HG02588 (cell line): ENCODE data around the gene LMO7.
"Not testable (repeated sequence)": the region's sequence is repeated elsewhere in the genome, so short reads cannot be mapped to it uniquely, and the experiment has no call there.

Experiments used
- ATAC-seq: cut with Tn5 transposase; IDR thresholded peaks from one replicate; pipeline ENCODE4 v1.9.1; 2021; ENCODE audit warnings: mild to moderate bottlenecking, moderate library complexity; ENCODE audit not compliant: unreplicated experiment

LMO7 gene

DNA sequence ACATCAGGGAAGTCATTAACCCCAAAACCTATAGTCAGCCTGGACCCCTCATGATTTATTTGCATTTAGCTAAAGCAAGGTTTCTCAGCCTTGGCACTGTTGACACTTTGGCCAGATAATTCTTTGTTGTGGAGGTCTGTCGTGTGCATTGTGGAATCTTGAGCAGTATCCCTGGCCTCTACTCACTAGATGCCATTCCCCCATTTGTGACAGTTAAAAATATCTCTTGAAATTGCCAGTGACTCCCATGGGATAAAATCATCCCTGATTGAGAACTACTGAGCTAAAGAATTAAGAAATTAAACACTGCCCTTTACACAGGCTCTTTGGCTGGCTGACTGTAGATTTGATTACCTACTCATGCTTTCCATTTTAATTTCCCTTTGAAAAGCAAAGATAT lies 102.7 kb downstream of the LMO7 start:
- ATAC-seq, result no peak

DNA sequence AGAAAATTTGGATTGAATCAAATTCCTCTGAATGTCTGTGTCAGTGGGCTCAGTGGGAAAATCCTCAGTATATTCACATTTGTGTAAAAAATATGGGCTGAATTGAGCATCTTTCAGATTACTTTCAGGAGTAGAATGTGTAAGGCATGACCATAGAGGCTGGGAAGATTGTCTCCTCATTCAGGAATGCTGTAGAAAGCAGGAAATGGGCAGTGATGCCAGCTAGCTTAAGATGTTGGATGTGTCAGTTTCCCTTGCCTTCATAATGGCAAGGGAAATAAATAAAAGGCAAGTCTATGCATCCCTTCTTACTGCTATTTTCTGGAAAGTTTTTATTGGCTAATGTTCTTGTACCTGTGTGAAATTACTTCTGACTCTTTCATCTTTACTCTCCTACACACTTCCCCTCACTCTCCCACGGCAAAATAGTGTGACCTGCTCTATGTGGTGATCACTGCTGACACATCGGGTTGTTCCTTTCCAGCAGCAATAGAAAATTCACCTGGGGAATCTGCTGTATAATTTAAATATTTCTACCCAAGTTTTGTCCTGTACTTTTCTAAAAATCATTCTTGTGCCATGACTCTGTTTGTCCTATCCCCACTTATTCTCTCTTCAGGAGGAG lies 103.2 kb downstream of the LMO7 start:
- peak; percentile 57 for ATAC-seq

DNA sequence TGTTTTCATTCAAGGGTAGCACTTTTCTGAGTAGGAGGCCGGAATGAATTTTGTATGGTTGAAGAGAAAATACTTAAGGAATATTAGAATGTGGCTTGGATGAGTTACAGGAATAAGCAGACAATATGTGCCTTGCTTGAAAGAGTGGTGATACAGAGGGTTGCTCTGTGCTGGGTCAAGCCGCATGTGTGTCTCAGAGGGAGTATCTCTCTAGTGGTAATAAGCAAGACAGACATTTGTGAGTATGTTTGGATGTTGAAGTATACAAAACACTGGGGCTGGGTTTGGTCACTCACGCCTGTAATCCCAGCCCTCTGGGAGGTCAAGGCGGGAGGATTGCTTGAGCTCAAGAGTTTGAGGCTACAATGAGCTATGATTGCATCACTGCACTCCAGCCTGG lies 103.9 kb downstream of the LMO7 start:
- ATAC-seq, result no peak

DNA sequence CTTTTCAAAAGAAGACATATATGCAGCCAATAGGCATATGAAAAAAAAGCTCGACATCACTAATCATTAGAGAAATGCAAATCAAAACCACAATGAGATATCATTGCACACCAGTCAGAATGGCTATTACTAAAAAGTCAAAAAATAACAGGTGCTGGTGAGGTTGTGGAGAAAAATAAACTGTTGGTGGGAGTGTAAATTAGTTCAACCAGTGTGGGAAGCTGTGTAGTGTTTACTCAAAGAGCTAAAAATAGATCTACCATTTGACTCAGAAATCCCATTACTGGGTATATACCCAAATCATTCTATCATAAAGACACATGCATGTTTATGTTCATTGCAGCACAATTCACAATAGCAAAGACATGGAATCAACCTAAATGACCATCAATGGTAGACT lies 106.9 kb downstream of the LMO7 start:
- ATAC-seq, result not testable (repeated sequence)

DNA sequence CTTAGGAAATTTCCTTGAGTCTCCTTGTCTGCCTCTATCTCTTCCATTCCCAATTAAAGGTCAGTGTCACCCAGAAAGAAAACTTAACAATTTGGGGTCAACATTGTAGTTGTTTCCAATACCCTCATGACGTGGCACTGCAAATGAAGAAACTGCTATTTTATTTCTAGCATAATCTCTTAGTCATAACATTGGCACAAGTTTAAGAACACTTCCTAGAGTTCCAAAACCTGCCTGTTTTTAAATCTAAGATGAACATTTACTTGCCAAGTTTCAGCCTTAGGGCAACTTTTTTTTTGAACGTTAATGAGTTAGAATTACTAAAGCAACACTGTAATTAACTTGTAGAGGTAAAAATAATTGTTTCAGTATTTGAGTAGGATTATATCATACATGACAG lies 108.0 kb downstream of the LMO7 start:
- no peak for ATAC-seq

DNA sequence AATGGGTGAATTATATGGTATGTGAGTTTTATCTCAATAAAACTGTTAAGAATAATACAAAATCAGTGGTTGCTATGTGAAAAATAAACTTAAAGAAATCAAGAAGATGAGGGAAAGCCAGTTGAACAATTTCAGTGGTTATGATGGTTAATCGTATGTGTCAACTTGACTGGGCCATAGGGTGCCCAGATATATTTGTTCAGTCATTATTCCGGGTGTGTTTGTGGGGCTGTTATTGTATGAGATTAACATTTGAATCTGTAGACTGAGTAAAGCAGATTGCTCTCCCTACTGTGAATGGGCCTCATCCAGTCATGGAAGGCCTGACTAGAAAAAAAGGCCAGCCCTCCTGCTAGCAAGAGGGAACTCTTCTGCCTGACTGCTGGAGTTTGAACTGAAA lies 109.3 kb downstream of the LMO7 start:
- ATAC-seq, result no peak

DNA sequence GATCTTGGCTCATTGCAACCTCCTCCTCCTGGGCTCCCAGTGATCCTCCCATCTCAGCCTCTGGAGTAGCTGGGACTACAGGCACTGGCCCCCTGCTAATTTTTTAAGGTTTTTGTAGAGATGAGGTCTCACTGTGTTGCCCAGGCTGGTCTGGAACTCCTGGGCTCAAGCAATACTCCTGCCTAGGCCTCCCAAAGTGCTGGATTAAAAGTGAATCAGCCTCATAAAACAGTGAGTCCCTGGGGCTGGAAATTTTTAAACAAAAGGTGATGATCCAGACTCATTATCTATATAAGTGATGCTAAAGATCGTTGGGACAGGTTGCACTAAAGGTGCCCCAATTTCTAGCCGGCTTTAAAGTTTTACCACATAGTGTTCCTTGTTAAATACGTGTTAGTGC lies 112.7 kb downstream of the LMO7 start:
- ATAC-seq, result no peak

DNA sequence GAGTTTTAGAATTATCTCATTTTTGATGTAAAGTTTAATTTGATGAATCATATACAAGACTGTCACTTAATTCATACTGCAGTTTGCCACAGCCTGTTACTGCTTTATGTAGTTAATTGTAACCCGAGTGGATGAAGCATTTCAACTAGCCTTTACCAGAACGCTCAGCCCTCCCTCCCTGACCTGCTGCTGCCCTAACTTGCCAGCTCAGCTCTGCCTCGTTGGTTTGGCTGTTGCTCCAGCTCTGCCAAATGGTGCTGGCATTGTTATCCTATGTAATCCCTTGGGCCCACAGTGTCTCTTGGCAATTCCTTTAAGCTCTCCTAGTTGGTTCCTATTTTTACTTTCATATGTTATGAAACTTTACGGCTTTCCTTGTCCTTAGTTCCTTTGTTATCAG lies 113.3 kb downstream of the LMO7 start:
- no peak for ATAC-seq

DNA sequence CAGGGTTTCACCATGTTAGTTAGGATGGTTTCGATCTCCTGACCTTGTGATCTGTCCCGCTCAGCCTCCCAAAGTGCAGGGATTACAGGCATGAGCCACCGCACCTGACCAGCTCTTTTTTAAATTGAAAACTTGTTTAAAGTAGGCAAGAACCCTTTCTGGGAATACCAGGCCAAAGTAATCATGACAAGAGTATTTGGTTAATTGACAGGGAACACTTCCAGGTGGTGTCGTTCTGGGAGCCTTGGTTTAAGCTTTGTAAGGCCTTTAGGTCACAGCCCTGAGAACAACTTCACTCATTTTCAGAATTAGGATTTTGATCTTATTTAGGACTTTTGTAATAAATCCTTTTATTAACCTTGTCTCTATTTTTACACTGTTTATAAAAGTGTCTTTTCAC lies 115.2 kb downstream of the LMO7 start:
- no peak for ATAC-seq

DNA sequence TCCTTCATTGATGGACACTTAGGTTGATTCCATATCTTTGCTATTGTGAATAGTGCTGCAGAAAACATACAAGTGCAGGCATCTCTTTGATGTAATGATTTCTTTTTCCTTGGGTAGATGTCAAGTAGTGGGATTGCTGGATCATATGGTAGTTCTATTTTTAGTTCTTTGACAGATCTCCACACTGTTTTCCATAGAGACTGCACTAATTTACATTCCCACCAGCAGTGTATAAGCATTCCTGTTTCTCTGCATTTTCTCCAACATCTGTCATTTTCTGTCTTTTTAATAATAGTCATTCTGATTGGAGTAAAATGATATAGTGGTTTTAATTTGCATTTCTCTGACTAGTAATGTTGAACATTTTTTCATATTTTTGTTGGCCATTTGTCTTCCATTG lies 116.7 kb downstream of the LMO7 start:
- no peak for ATAC-seq

DNA sequence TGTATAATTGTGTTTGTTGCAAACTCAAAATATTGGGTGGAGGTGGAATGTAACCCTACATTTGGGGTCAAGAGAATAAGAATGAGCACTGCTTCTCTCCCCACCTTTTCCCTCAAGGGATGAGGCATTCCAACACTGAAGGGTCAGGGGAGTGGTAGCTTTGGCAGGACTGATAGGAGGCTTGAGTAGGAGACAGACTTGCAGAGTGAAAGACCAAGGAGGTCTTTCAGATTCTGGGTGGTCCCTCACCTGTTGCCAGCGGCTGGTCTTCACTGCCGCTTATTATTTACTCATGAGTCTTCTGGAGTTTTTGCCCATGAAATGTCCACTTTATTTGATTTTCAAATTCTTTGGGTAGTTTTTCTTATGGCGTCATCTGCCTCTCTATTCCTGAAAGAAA lies 118.8 kb downstream of the LMO7 start:
- no peak for ATAC-seq

DNA sequence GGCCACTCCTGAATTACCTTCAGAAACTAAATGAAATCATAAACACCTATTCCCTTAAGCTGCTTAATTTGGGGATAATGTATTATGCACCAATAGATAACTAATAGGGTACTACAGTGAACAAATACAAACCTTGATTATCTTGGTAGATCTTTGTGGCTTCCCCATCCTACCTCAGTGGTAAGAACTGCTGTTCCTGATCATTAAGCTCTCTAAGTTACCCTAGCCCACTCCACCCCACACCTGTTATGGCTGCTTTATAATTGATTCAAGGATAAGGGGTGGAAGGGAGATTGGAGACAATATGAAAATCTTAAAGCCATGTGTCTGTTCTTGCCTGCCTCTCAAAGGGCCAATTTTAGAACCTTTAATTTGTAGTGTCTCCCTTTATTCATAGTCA lies 121.2 kb downstream of the LMO7 start:
- no peak for ATAC-seq

DNA sequence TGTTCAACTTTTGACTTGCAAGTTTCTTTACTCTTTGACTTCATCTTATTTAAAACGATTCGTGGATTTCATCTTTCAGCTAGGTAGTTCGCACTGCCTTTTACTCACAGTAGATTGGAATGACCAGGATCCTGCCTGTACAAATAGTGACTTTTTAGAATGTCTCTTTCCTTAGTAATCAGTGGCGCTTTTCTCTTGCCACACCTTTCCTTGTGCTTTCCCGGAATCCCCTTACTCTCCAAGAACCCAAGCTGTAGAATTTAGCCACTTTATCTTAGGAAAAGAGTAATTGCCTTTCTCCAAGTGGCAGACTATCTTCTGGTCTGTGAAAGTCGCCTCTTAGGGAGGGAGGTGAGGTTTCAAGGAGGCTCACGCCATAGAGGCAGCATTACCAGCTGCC lies 123.4 kb downstream of the LMO7 start:
- no peak for ATAC-seq

DNA sequence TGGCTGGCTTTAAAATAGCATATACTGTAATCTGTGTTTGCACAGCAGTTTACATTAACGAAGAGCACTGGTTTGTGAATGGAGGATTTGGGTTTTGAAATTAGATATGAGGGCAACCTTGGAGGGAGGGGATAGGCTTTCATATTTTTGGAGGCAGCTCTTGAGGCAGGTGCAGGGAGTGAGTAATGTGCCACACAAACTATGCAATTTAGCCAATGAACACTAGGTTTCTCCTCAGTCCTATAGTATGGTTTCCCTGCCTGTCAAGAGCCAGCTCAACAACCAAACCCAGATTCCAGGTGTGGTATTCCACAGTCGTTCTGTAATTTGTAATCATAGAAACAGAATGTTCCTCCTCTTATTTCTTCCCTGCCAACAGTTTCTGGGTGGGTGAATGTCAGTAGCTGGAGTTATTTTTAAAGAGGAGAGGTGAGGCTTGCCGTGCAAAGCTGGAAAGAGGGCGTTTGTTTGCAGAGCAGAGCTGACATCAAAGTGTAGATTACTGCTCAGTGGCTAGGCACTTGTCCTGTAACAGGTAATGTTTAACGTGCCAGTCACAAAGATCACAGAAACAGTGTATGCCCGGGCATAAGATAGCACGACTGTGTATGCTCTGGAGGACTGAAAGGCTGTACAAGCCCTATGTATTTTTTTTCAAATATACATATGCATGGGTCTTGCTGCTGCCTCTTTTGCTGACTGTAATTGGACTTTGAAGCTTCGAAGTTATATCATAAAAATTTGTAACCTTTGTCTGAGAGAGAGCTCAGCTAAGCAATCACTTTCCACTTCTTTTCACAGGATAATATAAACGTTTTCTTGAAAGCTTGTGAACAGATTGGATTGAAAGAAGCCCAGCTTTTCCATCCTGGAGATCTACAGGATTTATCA lies 124.2 kb downstream of the LMO7 start:
- ATAC-seq, result no peak

DNA sequence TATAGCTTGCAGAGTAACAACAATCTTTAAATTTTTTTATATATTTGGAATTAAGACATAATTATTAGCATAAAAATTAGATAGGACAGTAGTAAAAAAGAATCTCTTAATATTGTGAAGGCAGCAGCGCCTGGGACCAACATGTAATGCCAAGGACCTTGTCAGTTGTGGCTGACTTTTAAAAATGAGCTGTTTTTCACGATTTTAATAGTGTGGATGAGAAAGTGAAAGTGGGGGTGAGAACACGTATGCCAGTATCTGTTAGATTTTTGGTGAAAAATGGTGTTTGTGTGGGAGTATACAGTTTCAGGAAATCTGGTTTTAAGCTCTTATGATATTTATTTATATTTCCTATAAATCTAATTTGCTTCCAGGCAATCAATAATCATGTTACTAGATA lies 125.2 kb downstream of the LMO7 start:
- ATAC-seq, result peak; percentile 27

DNA sequence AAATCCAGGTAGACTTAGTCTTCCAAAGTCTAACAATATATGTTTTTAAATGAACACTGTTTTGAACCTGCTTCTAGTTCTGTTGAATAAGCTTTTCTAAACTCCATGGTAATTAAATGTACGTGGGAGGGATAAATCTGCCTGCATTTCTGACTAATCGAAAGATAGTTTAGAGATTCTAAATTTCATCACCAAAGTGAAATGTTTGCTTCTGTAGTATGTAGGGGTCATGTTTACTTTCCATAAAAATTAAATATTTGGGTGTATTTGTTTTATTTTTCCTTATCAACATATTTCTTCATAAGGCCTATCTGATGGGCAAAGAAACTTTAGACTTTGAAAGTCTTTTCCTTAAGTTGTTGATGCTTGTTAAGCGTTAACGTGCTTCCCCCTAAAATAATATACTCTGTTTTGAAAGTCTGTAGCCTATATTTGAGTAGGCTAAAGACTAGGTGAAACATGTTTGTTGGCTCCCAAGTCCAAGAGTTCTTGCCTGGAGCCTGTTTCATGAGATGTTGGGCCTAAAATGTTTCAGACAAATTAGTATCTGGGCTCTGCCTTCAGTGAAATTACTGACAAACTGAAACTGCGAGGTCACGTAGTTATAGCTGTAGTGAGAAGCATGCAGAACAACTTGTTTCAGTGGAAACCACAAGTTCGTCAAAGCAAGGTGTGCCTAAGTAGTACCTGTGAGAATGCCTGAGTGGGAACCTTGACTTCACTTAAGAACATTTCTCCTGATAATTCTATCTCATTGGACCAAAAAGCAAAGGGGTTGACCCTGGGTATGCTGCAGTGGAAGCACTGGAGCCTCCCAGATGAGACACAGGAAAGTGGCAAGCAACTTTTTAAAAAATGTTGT lies 126.2 kb downstream of the LMO7 start:
- peak; percentile 98 for ATAC-seq

DNA sequence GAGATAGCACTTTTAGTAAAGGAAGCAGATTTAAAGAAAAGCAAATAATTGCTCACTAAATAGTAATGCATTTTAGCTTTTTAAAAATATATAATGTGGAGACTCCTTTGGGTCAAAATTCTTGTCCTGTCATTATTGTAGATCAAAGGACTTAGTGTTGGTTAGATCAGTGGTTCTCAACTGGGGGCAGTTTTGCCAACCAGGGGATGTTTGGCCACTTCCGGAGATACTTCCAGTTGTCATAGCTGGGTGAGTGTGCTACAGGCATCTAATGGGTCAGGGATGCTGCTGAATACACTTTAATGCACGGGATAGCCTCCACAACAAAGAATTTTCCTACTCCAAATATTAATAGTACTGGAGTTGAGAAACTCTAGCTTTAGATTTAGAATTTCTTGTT lies 126.8 kb downstream of the LMO7 start:
- ATAC-seq, result no peak

DNA sequence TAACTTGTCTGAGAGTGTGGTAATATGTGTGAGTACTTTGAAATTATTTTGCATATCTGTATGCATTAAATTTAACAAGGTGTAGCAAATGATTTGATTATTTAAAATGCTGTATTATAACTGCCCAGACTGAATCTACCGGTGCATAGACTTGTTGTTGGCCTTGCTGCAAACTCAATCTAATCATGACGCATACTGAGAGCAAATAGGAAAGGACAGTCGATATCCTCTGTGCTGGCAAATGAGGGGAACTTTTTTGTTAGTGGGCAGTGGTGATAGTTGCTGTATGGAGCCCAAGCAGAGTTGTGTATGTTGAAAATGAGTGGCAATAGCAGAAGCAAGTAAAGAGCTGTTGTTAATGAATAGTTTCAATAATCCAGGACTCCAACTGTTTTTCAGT lies 127.4 kb downstream of the LMO7 start:
- no peak for ATAC-seq

DNA sequence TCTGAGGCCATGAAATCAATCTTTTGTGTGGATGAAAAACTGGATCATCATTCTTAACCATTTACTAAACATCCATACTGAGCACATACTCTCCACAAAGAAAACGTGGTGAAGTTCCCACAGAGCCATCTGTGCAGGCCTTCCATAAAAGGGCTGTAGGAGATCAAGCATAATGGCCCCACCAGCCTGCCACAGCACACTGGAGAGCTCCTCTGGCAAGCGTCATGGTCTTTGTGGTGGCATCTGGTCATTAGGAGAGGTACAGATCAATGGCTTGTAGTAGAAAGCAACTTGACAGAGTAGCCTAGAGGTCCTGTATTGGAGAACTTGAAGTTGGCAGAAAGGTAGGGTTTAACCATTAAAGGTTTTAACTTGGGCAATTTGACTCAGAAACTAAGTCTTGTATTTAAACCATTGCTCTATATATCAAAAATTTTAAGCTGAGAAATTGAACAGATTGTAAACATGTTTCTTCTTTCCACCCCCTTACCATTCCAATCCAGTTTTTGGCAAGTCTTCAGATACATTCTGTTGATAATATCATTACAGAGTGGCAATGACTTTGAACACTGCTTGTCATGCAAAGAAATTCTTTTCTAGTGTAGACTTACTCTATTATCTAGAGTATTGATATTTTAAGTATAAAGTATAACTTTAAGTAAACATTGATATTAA lies 128.3 kb downstream of the LMO7 start:
- ATAC-seq, result no peak

DNA sequence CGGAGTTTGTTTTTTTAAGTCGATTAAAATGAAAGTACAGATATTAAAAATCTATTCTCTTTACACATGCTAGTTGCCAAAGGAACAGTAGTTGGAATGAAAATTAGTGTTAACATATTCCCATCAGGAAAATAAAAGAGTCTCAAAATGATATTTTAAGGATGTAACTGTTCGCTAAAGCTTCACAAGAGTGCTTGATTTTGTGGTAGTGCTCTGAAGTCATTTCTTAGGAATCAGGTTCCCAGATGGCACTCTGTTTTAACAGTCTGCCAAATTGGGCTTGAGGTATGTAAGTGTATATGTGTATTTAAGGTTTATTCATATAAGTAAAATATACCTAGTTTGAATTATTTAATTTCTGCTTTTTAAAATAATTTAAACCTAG lies 128.8 kb downstream of the LMO7 start:
- no peak for ATAC-seq

DNA sequence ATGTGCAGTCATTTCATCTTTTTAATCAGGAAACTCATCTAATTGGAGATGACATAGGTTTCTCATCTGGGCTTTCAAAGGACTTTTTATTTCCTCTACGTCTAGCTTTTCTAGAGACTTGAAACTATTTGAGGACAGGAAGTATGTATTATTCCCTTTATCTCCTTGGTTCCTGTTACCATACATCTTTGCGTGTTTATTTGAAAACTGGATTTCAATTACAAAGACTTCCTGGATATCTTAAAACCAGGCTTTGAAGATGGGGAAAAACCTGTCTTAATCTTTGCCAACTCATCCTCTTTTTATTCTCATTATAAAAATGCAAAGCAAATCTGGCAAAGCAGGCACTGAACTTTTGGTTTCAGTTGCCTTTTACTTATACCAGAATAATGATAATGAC lies 130.5 kb downstream of the LMO7 start:
- ATAC-seq, result no peak
